Measurements from ENCODE around the gene MPPED1. TPM values are rescaled to one million over a fixed set of nuclear protein-coding genes. Genes with fewer than 3 reads are reported as not detected.

Gene MPPED1
- total RNA-seq, 2 experiments from 2014 or later: not detected

DNA sequence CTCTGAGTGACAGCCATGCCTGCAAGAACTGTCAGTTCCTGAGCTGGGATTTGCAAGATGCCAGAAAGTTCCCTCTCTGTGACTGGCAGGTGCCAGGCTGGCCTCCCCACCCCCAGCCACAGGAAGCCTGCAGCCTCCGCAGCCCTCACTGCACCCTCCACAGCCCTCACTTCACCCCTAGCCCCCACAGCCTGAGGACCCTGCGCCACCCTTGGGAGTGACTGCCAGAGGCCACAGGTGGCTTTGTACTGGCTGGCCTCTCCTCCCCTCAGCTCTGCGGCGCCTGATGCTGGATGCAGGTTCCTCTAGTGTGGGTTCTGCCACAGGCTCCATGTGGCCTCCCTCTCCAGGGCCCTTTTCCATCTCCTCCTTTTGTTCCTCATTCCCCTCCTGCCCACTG lies 28.7 kb downstream of the MPPED1 start:
- CTCF ChIA-PET: no interaction called here
- POLR2A ChIA-PET: no interaction called here

DNA sequence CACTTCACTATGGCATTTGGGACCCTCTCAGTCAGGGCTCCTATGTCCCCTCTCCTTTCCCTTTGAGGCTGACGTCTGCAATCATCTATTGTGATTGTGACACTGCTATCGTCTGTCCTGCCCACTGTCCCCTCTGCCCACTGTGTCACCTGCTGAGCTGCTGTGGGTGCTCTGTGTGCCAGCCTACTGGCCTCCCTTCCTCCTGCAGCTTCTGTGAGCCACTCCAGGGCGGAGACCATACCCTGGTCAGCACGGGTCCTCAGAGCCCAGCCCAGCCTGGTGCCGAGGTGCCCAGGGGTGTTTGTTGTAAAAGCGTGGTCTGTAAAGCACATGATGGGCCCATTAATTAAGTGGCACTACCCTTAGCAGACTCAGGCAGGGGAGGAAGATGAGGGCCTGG lies 29.4 kb downstream of the MPPED1 start:
- CTCF ChIA-PET: no interaction called here
- POLR2A ChIA-PET: no interaction called here

DNA sequence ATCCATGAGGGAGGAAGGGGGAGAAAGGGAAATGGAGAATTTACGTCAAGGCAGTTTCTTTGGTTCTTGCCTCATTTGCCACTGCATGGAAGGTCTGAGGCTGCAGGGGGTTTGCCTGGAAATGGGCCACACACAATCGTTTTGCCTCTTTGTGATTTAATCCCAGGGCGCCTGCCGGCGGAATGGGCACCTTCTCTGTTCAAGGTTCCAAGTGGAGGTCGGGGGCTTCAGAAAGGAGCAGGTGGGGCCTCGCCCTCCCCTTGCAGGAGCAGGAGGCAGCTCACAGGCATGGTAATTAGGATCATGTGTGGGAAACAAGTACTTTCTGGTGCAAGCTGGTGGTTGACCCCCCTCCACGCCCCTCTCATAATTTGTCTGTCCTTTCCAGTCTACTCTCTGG lies 29.9 kb downstream of the MPPED1 start:
- ChIA-PET POLR2A (no interaction called here), CTCF (no interaction called here)

DNA sequence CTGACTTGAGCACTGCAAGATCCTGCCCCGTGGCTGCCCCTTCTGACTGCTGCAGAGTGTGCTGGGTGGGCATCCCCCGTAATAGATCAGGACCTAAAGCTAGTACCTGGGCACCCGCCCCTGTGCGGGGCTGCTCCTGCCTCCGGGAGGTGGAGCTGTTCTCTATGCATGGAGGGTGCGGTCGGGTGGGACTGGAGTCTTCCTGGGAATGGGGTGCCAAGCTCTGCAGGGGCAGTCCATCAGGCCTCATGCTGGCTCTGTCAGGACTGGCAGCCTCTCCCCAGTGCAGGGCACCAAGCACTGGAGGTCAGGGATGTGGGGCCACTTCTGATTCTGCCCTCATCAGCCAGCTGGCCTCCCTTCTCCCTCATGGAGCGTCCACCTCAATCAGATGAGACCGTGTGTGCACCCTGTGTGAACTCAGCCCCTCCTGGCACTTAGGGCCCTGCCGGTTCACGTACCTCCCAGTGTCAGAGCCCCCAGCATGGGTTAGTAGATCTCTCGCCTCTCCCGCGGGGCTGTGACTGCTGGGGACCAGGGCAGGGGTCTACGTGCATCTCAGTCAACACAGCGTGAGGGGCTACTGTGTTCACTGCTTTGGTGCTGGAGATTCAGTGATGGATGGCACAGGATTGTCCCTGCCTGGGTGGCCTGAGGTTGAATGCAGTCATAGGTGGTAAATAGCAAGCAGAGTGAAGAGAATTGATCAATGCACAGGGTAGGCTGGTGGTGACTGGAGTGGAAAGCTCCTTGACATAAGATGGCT lies 30.8 kb downstream of the MPPED1 start:
- CTCF ChIA-PET: no interaction called here
- POLR2A ChIA-PET: no interaction called here

DNA sequence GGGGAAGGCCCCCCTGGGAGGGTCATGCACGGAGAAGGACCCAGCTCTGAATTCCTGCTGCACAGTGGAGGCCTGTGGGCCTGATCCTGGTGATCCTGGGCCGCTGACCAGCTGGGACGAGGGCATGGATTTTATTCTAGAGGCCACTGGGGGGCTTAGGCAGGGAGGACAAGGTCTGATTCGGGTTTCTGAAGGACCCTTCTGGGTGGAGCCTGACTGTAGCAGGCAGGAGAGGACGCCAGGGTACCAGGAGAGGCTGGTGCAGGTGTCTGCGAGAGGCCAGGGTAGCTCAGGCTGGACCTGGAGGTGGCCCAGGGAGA lies 31.3 kb downstream of the MPPED1 start:
- ChIA-PET CTCF (no interaction called here), POLR2A (no interaction called here)

DNA sequence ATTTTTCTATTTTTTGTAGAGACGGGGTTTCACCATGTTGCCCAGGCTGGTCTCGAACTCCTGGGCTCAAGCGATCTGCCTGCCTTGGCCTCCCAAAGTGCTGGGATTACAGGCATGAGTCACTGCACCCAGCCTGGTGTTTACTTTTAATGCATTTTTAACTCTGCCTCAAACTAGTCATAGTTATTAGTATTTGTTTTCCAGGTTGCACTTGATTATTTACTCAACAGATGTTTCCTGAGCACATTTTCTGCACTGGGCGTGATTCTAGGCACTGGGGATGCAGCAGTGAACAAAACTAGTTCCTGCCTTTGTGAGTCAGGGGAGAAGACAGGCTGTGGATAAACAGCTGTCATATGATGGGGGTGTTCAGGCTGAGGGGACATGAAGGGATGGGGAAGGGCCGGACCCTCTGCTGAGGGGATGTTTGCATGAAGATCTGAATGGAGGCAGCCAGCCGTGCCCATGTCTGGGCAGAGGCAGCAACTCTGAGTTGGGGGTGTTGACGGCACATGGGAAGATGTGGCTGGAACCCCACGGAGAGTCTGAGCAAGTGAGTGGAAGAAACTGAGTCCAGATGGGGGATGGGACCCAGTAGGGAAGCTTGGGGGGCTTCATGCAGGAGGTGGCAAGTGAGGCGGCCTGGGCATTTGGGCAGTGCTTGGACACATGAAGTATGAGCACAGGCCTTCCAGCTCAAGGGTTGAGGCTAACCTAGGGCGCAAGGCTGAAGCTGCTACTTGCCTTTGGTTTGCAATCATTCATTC lies 34.4 kb downstream of the MPPED1 start:
- CTCF ChIA-PET: no interaction called here
- POLR2A ChIA-PET: no interaction called here

- CTCF ChIA-PET: no interaction called here
Measured at GRCh38 chr22:43446916-43447315, 35.1 kb downstream of the MPPED1 start.

GRCh38 chr22:43447380-43447779 lies 35.6 kb downstream of the MPPED1 start:
- ChIA-PET POLR2A (no interaction called here), CTCF (no interaction called here)

More at GRCh38 chr22:43446916-43447315, 35.1 kb downstream of the MPPED1 start:
- POLR2A ChIA-PET: no interaction called here

- CTCF ChIA-PET: no interaction called here
- POLR2A ChIA-PET: no interaction called here
Measured at GRCh38 chr22:43448048-43448447, 36.2 kb downstream of the MPPED1 start.

GRCh38 chr22:43449205-43449830 lies 37.5 kb downstream of the MPPED1 start:
- CTCF ChIA-PET: no interaction called here
- POLR2A ChIA-PET: no interaction called here

- POLR2A ChIA-PET: no interaction called here
- CTCF ChIA-PET: no interaction called here
Measured at GRCh38 chr22:43449831-43450225, 38.0 kb downstream of the MPPED1 start.

DNA sequence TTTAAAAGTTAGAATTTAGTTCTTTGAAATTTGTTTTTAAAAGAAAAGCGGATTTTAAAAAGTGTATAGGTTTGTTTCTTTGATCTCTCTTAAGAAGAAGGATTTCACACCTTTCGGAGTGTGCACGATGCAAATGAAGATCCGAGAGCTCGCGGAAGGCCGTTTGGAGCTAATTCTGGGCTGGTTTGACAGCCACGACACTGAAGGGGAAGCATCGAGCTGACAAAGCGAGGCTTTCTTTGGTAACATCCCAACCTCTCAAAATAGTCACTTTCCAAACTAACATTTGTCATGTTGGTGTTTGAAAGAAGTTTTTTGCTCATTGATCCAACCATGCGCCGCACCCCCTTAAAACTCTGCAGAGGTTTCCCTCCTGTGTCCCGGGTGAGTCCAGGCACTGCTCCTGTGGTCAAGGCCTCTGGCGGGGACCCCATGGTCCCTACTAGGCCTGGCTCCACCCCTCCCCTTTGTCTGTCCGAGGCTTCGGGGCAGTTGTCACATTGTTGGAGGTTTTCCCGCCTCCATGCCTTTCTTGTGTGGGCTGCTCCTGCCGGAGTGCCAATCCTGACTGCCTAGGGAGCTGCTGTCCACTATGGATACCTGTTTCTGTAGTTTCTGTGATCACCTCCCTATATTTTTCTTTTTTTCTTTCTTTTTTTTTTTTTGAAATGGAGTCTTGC lies 39.7 kb downstream of the MPPED1 start:
- POLR2A ChIA-PET: no interaction called here
- CTCF ChIA-PET: no interaction called here

GRCh38 chr22:43455846-43456245 lies 44.0 kb downstream of the MPPED1 start:
- POLR2A ChIA-PET: no interaction called here
- CTCF ChIA-PET: no interaction called here

DNA sequence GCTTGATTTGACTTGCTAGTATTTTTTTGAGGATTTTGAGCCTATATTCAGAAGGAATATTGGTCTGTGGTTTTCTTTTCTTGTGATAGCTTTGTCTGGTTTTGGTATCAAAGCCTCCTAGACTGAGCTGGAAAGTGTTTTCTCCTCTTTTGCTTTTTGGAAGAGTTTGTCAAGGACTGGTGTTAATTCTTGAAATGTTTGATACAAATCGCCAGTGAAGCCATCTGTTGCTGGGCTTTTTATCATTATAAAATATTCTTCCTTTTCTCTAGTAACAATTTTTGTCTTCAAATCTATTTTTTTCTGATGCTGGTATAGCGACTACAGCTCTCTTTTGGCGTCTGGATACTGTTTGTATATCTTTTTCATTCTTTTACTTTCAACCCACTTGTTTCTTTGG lies 45.2 kb downstream of the MPPED1 start:
- ChIA-PET POLR2A (no interaction called here), CTCF (no interaction called here)

DNA sequence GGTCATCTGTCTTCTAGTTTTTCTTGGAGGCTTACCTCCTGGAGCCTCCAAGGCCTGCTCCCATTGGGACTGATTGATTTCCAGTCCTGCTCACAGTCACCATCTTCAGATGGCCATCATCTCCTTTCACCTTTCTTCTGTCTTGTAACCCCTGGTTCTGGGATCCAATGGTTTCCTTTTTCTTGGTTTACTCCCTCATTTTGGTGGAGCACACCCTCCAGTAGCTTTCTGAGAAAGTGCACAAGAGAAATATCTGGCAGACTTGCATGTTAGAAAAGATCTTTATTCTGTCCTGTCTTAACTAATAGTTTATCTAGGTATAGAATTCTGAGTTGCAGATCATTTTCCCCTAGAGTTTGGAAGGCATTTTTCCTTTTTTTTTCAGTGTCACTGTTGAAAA lies 50.9 kb downstream of the MPPED1 start:
- POLR2A ChIA-PET: no interaction called here
- CTCF ChIA-PET: no interaction called here

GRCh38 chr22:43464809-43465208 lies 53.0 kb downstream of the MPPED1 start:
- ChIA-PET POLR2A (no interaction called here), CTCF (no interaction called here)

DNA sequence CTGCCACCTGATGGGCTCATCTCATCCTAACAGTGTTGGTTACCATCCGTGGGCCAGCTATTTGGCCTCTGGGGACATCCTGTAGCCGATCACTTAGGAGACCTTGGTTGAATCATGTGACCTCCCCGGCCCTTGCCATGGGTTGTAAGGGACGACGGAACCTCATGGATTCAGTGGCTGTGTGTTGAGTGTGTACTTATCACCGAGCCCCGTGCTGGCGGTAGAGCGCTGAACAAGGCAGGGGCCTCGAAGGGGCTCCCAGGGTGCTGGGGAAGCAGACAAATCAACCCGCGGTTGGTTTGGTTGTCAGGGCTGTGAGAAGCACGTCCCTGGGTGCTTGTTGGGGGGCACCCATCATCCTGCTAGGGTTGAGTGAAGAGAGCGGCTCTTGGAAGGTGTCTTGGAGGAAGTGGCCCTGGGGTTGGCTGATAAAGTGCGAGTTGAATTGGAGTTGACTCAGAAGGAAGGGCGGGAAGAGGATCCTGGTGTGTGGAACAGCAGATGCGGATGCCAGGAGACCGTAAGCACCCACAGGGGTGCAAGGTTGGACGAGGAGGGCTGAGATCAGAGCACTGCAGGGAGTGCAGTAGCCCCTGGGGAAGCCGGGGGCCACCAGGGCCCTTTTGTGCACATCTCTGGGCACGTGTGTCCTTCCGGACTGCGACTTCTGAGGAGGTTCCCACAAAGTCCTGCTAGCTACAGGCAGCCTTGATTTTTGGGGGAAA lies 53.6 kb downstream of the MPPED1 start:
- ChIA-PET CTCF (no interaction called here), POLR2A (no interaction called here)

GRCh38 chr22:43466710-43467109 lies 54.9 kb downstream of the MPPED1 start:
- POLR2A ChIA-PET: no interaction called here
- CTCF ChIA-PET: no interaction called here

GRCh38 chr22:43467216-43467940 lies 55.6 kb downstream of the MPPED1 start:
- ChIA-PET POLR2A (no interaction called here), CTCF (no interaction called here)

GRCh38 chr22:43470253-43470652 lies 58.4 kb downstream of the MPPED1 start:
- POLR2A ChIA-PET: no interaction called here
- CTCF ChIA-PET: no interaction called here

Data from activated CD8-positive, alpha-beta memory T cell treated with anti-CD3 and anti-CD28 coated beads for 36 hours (primary cell).